GM21723 (cell line): ENCODE results near the gene SNX11.
"Not testable (repeated sequence)": the region's sequence is repeated elsewhere in the genome, so short reads cannot be mapped to it uniquely, and the experiment has no call there.

Source experiments
- ATAC-seq: cut with Tn5 transposase; IDR thresholded peaks from one replicate; pipeline ENCODE4 v1.9.1; 2021; ENCODE audit warnings: mild to moderate bottlenecking, moderate library complexity; ENCODE audit not compliant: unreplicated experiment

Gene SNX11

GRCh38 chr17:48107137-48108055, at the start of gene SNX11:
SNX11 (plus strand) TSS chr17:48107766; CDS start chr17:48112044, 4,278 bp downstream.
- ATAC-seq: peak; percentile 80

- ATAC-seq: no peak
Measured at GRCh38 chr17:48058393-48059124, 49.0 kb upstream of the SNX11 start.

- ATAC-seq: no peak
Measured at GRCh38 chr17:48059125-48059668, 48.4 kb upstream of the SNX11 start.

GRCh38 chr17:48060249-48060648, 47.3 kb upstream of the SNX11 start:
- no peak for ATAC-seq

- ATAC-seq: no peak
Measured at GRCh38 chr17:48062273-48062672, 45.3 kb upstream of the SNX11 start.

GRCh38 chr17:48064638-48065037, 42.9 kb upstream of the SNX11 start:
- no peak for ATAC-seq

- no peak for ATAC-seq
Measured at GRCh38 chr17:48066192-48066591, 41.4 kb upstream of the SNX11 start.

- no peak for ATAC-seq
Measured at GRCh38 chr17:48066656-48067055, 40.9 kb upstream of the SNX11 start.

- ATAC-seq: no peak
Measured at GRCh38 chr17:48067245-48067644, 40.3 kb upstream of the SNX11 start.

- ATAC-seq: not testable (repeated sequence)
Measured at GRCh38 chr17:48067808-48068207, 39.8 kb upstream of the SNX11 start.

- ATAC-seq: no peak
Measured at GRCh38 chr17:48068491-48068961, 39.0 kb upstream of the SNX11 start.

GRCh38 chr17:48070195-48070594, 37.4 kb upstream of the SNX11 start:
- ATAC-seq: no peak

- ATAC-seq: no peak
Measured at GRCh38 chr17:48071654-48072053, 35.9 kb upstream of the SNX11 start.

- not testable (repeated sequence) for ATAC-seq
Measured at GRCh38 chr17:48072811-48073210, 34.8 kb upstream of the SNX11 start.

GRCh38 chr17:48073566-48074094, 33.9 kb upstream of the SNX11 start:
- not testable (repeated sequence) for ATAC-seq

- ATAC-seq: no peak
Measured at GRCh38 chr17:48074322-48075081, 33.1 kb upstream of the SNX11 start.

- ATAC-seq: not testable (repeated sequence)
Measured at GRCh38 chr17:48077152-48077551, 30.4 kb upstream of the SNX11 start.

GRCh38 chr17:48081858-48082257, 25.7 kb upstream of the SNX11 start:
- ATAC-seq: no peak

GRCh38 chr17:48084932-48085331, 22.6 kb upstream of the SNX11 start:
- ATAC-seq: no peak

- no peak for ATAC-seq
Measured at GRCh38 chr17:48093341-48094045, 14.1 kb upstream of the SNX11 start.
